GM19372 (cell line): Measurements from ENCODE around the gene HOTAIR.

Experiments used
- ATAC-seq: cut with Tn5 transposase; IDR thresholded peaks from one replicate; pipeline ENCODE4 v1.9.1; 2021; ENCODE audit warnings: mild to moderate bottlenecking, low read depth, moderate library complexity; ENCODE audit not compliant: unreplicated experiment

HOTAIR gene

DNA sequence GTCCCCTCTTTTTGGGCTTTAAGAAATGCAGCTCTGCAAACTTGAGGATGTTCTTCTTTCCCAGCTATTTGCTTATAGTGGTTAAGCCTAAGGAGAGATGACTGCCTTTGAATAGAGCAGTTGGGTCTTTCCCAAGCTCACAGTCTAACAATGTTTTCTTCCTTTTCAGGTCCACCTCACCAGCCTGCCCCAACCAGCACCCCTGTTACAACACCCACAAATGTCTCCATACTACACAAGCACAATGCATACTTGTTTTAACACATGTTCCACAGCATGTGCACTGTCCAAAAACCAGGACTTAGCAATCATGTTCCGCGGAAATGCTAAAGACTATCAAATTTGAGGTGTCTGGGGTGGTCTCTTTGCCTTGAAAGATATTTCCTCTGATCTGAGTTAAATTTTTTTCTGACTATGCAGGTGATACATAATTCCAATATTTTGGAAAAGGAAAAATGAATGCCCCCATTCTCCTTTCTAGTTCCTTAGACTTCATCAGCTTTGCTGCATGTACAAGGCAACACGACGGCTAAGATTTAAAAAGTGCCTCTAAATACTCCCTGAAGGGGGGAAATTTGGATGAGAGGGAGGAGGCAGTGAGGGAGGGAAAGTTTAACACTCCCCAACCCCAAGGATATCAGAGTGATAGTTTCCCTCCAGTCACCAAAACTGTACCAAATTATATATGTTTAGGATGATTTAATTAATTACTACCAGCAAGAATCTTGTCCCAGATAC is 42.7 kb downstream of the HOTAIR start:
- no peak for ATAC-seq

- no peak for ATAC-seq
Measured at GRCh38 chr12:53930591-53931255, 44.0 kb downstream of the HOTAIR start.

DNA sequence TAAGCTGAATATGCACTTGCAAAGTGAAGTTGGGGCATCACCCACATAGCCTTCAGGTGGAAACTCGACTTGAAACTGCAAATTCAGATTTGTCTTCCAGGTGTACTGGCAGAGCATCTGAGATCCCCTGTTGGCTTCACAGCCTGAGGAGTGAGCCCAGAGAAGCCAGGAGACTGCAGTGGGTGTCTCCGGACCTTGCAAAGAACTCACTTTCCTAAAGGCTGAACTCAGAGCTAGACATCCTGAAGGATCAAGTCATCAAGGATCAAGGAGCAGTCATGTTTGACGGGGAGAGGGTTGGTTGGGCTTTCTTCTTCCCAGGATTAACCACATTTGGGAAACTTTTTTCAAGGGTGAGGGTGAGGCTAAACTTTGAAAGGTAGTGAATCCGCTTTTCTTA is 45.2 kb downstream of the HOTAIR start:
- no peak for ATAC-seq

DNA sequence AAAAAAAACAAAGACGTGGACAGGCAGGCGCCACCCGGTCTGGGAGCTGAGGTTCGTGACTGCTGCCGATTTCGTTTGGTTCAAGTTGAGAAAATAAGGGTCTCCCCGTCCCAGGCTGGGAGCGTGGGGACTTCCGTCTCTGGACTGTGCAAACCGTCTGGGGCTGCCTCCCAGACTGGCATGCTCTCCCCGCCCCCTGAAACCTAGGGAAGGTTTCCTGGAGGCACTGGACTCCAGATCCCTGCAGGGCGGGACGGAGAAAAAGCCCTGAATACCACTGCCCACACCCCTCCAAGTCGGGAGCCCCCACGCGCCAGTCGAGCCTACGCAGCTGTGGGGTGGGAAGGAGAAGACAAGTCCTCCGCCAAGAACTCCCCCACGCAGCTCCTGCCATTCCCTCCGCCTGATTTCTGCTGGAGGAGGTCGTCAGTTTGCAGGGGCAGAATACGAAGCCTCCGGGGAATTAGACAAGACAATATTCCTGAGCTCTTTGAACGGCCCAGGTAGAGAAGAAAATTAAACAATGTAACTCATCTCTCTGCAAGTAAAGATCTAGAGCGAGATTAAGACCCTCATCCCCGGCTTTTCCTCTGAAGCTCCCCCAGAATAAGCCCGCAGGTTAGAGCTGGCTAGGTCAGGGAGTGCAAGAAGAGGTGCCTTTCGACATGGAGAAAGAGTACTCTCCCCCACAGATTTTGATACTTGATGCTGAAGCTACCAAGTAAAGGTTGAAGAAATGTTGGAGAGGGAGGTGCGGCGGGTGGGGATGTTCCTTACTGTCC is 46.5 kb downstream of the HOTAIR start:
- ATAC-seq = no peak

DNA sequence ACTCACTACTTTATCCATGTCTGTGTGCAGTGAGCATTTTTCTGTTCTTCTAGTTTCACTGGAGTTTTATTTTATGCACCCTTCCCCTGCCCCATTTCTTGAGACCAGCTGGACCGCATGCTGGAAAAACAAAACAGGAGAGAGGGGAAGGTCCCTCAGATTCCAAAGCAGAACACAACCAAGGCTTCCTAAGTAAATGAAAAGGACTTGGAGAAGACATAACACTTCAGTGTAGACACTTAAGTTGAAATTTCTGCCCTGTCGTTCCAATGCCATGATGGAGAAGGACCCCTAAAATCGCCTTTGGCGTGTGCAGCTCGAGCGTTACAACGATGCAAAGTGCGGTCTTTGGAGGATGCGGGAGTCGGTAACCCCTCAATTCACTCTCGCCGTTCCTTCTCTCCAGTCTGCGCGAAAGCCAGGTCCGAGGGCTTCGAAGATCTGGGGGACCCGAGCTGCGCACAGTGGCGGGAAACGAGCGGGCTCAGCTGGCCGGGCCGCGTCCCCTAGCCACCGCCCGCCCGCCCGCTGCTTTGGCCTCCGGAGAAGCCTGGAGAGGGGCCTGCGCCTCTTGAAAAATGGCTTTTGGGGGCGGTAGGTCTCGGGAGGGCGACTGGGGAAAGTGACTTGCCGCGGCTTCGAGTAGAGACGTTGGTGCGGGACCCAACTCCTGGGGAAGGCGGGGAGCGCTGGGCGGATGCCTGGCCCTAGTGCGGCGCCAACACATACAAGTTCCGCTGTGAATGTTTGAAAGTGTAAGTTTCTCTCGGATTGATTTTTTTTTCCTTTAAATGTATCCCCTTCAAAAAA is 47.3 kb downstream of the HOTAIR start:
- ATAC-seq = no peak

DNA sequence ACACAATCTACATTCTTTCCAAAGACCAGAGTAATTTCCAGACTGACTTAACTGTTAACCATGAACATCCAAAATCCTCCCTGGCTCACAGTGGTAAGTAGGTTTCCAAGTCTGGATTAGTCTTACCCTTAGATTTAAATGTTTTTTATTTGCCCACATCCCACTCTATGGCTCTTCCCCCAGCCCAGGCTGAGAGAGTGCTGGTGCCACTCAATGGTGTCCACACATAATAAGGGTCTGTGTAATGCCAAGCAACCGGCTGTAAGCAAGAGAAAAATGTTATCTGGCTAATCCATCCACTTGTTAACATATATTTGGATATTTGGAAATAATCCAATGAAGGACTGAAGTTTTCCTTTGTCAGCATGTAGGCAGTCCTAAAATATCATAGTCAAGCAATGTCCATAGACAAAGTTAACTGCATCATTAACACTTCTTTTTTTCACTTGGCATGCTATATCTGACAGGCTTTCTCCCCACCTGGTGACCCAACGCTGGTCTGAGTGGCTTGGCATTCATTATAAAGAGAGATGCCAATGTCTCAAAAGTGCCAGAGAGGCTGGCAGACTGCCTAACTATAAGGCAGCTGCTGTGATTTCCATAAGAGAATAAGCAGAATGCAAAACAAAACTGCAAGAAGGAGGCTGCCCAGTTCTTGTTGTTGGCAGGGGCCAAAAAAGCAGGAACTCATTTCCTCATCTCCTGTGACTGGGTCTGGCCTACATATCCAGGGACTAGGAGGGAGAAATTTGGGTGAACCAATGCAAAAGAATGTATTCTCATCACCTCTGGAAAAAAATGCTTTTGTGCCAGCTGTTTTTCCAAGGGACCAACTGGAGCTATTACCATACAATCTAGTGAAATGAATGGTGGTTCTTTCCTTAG is 50.0 kb downstream of the HOTAIR start:
- ATAC-seq = no peak

- ATAC-seq = no peak
Measured at GRCh38 chr12:53916788-53917655, 57.7 kb downstream of the HOTAIR start.
